IPS-20b (cell line): ENCODE measurements around the gene ARHGAP6.
A peak's percentile ranks its signal among the peaks of the same experiment; 100 is the strongest.
"Not testable (repeated sequence)": the region's sequence is repeated elsewhere in the genome, so short reads cannot be mapped to it uniquely, and the experiment has no call there.

ENCODE experiments used
- H3K27ac ChIP-seq: one replicate; pipeline ENCODE4 v1.5.1; 2013; ENCODE audit warnings: low read length
- H3K27me3 ChIP-seq: 2 replicates; pipeline ENCODE4 v1.6.1; 2013; ENCODE audit warnings: mild to moderate bottlenecking, low read length, inconsistent platforms; ENCODE audit not compliant: insufficient read depth
- H3K36me3 ChIP-seq: 2 replicates; pipeline ENCODE4 v1.6.1; 2013; ENCODE audit warnings: low read depth, mild to moderate bottlenecking, inconsistent platforms, low read length, moderate library complexity; ENCODE audit not compliant: insufficient read depth
- H3K4me1 ChIP-seq: 2 replicates; pipeline ENCODE4 v1.6.1; 2013; ENCODE audit warnings: mild to moderate bottlenecking, control low read depth, inconsistent platforms, low read length, moderate library complexity; ENCODE audit not compliant: insufficient read depth
- H3K4me3 ChIP-seq: 2 replicates; pipeline ENCODE4 v1.5.1; 2013; ENCODE audit warnings: mild to moderate bottlenecking, low read length, inconsistent platforms
- H3K9ac ChIP-seq: 2 replicates; pipeline ENCODE4 v1.6.1; 2013; ENCODE audit warnings: low read depth, mild to moderate bottlenecking, inconsistent platforms, low read length, moderate library complexity
- H3K9me3 ChIP-seq: 2 replicates; pipeline ENCODE4 v1.6.1; 2013; ENCODE audit warnings: mild to moderate bottlenecking, low read depth, low read length, inconsistent platforms; ENCODE audit not compliant: insufficient read depth

The ARHGAP6 gene

DNA sequence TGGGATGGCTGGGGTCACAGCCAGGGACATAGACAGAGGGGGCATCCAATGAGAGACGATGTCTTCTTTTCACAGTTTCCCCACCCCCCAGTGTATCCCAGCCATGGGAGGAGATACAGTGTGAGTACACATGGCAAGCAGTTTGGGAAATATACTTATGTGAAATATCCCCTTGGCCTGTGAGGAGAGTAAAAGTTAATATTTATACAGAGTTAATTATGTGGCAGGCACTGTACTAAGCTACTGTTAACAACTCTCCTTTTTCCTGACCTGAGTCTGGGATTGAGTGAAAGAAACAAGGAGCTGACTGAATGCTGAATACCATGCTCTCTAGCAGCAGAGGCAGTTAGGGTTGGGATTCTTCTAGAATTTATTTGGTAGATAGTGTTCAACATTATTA, 519.3 kb downstream of the ARHGAP6 start:
- Histone ChIP-seq H3K9ac (no peak overlapping the region), H3K9me3 (no peaks in the 10 kb centered on the region), H3K36me3 (no peaks in the 10 kb centered on the region), H3K27ac (no peak overlapping the region), H3K27me3 (no peaks in the 10 kb centered on the region), H3K4me1 (no peaks in the 10 kb centered on the region), H3K4me3 (no peak overlapping the region)

DNA sequence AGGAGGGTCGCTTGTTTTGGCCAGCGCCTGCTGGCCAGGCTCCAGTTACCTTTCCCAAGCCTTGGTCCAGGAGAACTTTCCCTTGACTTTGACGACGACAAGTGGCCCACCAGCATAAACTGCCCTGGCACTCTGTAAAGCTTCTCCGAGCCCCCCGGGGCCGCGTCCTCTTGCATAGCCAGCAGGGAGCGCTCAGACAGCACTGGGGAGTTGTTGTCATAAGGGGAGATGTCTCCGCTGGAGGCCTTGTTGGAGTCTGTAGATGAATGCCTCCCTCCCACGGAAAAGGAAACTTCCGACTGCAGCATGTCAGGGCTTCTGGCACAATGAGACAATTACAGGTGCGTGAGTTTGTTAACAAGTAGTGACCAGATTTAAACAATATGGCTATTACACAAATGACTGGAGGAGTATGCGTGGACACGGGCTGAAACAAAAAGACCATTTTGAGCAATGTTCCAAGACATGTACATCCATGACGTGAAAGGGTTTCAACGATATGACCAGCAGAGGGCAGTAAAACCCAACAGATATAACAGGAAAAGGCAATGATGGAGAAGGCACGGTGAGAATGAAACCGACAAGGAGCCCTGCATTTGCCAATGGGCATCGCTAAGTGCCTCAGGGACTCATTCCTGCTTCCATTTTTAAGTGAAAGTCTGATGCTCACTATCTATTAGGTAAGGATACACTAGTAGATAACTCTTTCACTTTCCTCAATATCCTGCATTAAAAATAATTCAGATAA, 521.6 kb downstream of the ARHGAP6 start:
- no peaks in the 10 kb centered on the region for H3K9me3 ChIP-seq

DNA sequence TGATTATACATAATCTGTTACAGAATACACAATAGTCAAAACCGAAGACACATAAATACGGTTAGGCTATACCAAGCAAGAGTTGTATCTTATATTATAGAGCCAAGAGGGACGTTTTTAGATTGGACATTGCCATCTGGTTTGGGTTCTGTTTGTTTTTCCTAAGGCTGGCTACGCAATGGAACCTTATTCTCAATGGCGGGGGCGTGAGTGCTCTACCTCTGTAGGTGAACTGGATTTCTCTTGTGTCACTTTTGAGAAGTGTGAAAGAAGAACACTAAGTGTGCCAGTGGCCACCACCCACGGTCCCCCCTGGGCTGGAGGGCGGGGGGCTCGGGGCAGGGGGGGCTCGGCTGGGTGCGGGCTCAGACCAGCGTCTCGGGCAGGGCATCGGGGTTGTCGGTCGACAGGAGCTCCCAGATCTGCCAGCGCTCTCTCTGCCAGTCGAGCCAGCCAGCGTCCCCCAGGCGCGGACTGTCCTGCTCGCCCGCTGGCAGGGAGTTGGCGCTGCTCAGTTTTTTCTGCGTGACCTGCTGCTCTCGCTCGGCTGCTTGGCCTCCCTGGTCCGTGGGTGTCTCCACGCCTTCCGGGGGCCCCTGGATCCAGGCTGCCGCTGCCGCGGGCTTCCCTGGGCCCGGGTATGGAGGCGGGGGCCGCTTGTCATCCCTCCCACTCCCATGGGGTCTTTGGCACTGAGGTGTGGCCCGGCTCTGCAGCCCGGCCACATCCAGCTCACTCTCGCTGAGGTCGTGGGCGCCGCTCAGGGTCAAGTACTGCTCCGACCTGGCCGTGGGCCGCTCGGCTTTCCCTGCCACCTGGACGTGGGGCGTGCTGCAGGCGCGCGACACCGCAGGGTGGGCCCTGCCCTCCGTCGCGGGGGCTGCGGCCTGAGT, 527.0 kb downstream of the ARHGAP6 start:
- Histone ChIP-seq H3K27me3 (no peaks in the 10 kb centered on the region), H3K27ac (no peak overlapping the region), H3K4me3 (no peak overlapping the region)

More for the DNA sequence above, 521.6 kb downstream of the ARHGAP6 start:
- no peaks in the 10 kb centered on the region for H3K36me3 ChIP-seq
- H3K4me1 ChIP-seq, result no peaks in the 10 kb centered on the region
- H3K4me3 ChIP-seq, result peak overlapping the region; percentile 38; the same call in 1 of the 2 replicates
- H3K27me3 ChIP-seq, result no peaks in the 10 kb centered on the region
- H3K9ac ChIP-seq, result no peak overlapping the region
- no peak overlapping the region for H3K27ac ChIP-seq

GRCh38 chrX:11137543-11138139, 528.1 kb downstream of the ARHGAP6 start:
- Histone ChIP-seq H3K9me3 (no peaks in the 10 kb centered on the region), H3K27ac (no peak overlapping the region), H3K27me3 (no peaks in the 10 kb centered on the region), H3K36me3 (no peaks in the 10 kb centered on the region), H3K4me1 (no peaks in the 10 kb centered on the region), H3K9ac (no peak overlapping the region), H3K4me3 (no peak overlapping the region)

More for the DNA sequence above, 527.0 kb downstream of the ARHGAP6 start:
- no peak overlapping the region for H3K9ac ChIP-seq
- H3K36me3 ChIP-seq, result no peaks in the 10 kb centered on the region
- H3K9me3 ChIP-seq, result no peaks in the 10 kb centered on the region
- no peaks in the 10 kb centered on the region for H3K4me1 ChIP-seq

- Histone ChIP-seq H3K4me3 (no peak overlapping the region), H3K36me3 (no peaks in the 10 kb centered on the region), H3K9me3 (no peaks in the 10 kb centered on the region), H3K9ac (no peak overlapping the region), H3K4me1 (no peaks in the 10 kb centered on the region), H3K27me3 (no peaks in the 10 kb centered on the region), H3K27ac (no peak overlapping the region)
These were observed 530.0 kb downstream of the ARHGAP6 start for GRCh38 chrX:11135564-11136185.

GRCh38 chrX:11131146-11131545, 534.6 kb downstream of the ARHGAP6 start:
- Histone ChIP-seq H3K36me3 (no peaks in the 10 kb centered on the region), H3K4me3 (no peak overlapping the region), H3K9me3 (no peaks in the 10 kb centered on the region), H3K4me1 (no peaks in the 10 kb centered on the region), H3K27ac (no peak overlapping the region), H3K9ac (no peak overlapping the region), H3K27me3 (no peaks in the 10 kb centered on the region)

DNA sequence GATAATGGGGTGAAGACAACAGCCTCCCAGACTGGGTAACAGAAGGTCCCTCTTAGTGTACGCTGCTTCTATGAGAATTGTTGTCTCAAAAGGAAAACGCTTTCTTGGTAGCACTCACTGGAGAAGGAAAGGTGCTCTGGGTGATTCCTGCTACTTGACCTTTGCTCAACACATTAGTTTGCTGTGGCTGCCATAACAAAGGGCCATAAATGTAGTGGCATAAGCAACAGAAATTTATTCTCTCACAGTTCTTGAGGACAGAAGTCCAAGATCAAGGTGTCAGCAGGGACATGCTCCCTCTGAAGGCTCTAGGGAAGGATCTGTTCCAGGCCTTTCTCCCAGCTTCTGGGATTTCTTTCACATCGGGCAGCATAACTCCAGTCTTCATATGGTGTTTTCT, 535.6 kb downstream of the ARHGAP6 start:
- Histone ChIP-seq H3K27me3 (no peaks in the 10 kb centered on the region), H3K4me3 (no peak overlapping the region), H3K27ac (no peak overlapping the region), H3K4me1 (no peaks in the 10 kb centered on the region), H3K36me3 (no peaks in the 10 kb centered on the region), H3K9me3 (no peaks in the 10 kb centered on the region), H3K9ac (no peak overlapping the region)

DNA sequence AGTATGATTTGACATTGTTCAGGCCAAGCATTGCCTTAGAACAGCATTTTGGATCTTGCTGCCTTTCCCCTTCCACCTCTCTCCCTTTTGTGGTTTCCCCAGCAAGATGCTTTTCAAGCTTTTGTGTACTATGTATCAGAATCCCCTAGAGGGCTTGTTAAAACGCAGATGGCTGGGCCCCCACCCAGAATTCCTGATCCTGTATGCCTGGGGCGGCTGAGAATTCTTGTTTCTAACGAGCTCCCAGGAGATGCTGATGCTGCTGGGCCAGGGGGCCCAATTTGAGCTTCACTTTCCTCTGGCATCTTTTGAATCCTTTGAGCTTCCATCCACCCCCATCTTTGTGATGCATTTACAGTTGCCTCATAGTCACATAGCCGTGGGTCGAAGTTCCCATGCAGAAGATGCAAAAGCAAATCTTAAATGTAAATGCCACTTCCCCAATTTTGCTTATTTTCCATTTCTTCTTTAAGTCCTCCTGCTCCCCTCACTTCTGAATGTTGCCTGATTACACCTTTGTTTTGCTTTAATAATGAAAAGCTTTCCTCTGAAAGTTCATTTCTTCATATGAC, 536.1 kb downstream of the ARHGAP6 start:
- Histone ChIP-seq H3K4me1 (no peaks in the 10 kb centered on the region), H3K27me3 (no peaks in the 10 kb centered on the region), H3K9ac (no peak overlapping the region), H3K4me3 (no peak overlapping the region), H3K36me3 (no peaks in the 10 kb centered on the region), H3K27ac (no peak overlapping the region), H3K9me3 (no peaks in the 10 kb centered on the region)

DNA sequence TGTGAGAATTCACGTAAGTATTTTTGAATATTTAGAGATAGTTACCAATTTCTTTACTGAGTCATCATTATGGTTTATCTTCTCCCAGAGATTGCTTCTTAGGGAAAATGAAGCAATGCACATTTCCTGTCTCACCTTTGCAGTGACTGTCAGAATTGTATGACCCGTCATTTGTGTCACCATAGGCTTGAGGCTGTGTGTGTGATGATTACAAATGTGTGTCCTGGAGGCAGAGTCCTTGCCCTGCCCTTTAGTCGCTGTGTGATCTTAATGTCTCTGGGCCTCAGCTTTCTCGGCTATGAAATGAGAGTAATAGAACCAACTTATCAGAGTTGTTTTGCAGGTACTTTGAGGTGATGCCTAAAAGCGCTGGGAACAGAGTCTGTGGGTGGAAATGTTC, 540.7 kb downstream of the ARHGAP6 start:
- Histone ChIP-seq H3K27me3 (no peaks in the 10 kb centered on the region), H3K9me3 (no peaks in the 10 kb centered on the region), H3K36me3 (peaks cover 30% of the 10 kb centered on the region; the same call in 1 of the 2 replicates), H3K9ac (no peak overlapping the region), H3K4me3 (no peak overlapping the region), H3K4me1 (no peaks in the 10 kb centered on the region), H3K27ac (no peak overlapping the region)

GRCh38 chrX:11124112-11124511, 541.6 kb downstream of the ARHGAP6 start:
- H3K9me3 ChIP-seq, result no peaks in the 10 kb centered on the region
- H3K27me3 ChIP-seq, result no peaks in the 10 kb centered on the region
- H3K36me3 ChIP-seq, result peaks cover 40% of the 10 kb centered on the region
- no peak overlapping the region for H3K4me3 ChIP-seq
- no peak overlapping the region for H3K27ac ChIP-seq
- H3K9ac ChIP-seq, result no peak overlapping the region
- H3K4me1 ChIP-seq, result no peaks in the 10 kb centered on the region

GRCh38 chrX:11123087-11123486, 542.6 kb downstream of the ARHGAP6 start:
- H3K27ac ChIP-seq, H3K4me1 ChIP-seq, H3K9ac ChIP-seq, H3K9me3 ChIP-seq, H3K4me3 ChIP-seq, H3K27me3 ChIP-seq: not testable (repeated sequence)
- peaks cover 50% of the 10 kb centered on the region for H3K36me3 ChIP-seq
